Astrocyte (in vitro differentiated cells and primary cell): ENCODE measurements around the gene MXRA7.

ENCODE experiments used
- CTCF ChIP-seq: IDR thresholded peaks from 2 replicates; pipeline ENCODE4 v1.5.1; 2011; ENCODE audit warnings: low read depth, mild to moderate bottlenecking, inconsistent platforms, low read length, moderate library complexity; ENCODE audit not compliant: insufficient read depth
- EZH2 ChIP-seq: IDR thresholded peaks from 2 replicates; pipeline ENCODE4 v1.6.1; 2012; ENCODE audit warnings: mild to moderate bottlenecking, low read length, inconsistent platforms; ENCODE audit not compliant: insufficient read depth

- TF ChIP-seq EZH2 (no peak), CTCF (no peak)
These were observed 26.4 kb upstream of the MXRA7 start, which contains the start of gene SRSF2 for GRCh38 chr17:76737082-76737675.
